Thyroid gland (tissue), 4 donors: Measurements from ENCODE around the gene COL8A1.

Experiments used
- CTCF ChIP-seq, 6 experiments: fragments of 200-600 bp in 3 of 6; fragments of 450-650 bp in 3 of 6; sonication (generic) in 3 of 6; IDR thresholded peaks; one replicate each; pipeline ENCODE4 v1.5.1; 2016 to 2019; ENCODE audit warnings: antibody characterized with exemption in 6 of 6, mild to moderate bottlenecking in 2 of 6, inconsistent platforms in 1 of 6, moderate library complexity in 1 of 6
- POLR2A ChIP-seq, 2 donors: fragments of 450-650 bp; IDR thresholded peaks; one replicate each; pipeline ENCODE4 v1.6.1; 2017; ENCODE audit warnings: antibody characterized with exemption in 2 of 2, mild to moderate bottlenecking in 2 of 2, moderate library complexity in 1 of 2

GRCh38 chr3:99665017-99665416 lies 26.6 kb downstream of the COL8A1 start:
- no peak for TF ChIP-seq CTCF (IDR thresholded peaks at IDR 0.05)
- TF ChIP-seq POLR2A (IDR thresholded peaks at IDR 0.05): no peak
